ENCODE data around the gene ALDH3A2.
"Not testable (repeated sequence)": the region's sequence is repeated elsewhere in the genome, so short reads cannot be mapped to it uniquely, and the experiment has no call there.

The ALDH3A2 gene

DNA sequence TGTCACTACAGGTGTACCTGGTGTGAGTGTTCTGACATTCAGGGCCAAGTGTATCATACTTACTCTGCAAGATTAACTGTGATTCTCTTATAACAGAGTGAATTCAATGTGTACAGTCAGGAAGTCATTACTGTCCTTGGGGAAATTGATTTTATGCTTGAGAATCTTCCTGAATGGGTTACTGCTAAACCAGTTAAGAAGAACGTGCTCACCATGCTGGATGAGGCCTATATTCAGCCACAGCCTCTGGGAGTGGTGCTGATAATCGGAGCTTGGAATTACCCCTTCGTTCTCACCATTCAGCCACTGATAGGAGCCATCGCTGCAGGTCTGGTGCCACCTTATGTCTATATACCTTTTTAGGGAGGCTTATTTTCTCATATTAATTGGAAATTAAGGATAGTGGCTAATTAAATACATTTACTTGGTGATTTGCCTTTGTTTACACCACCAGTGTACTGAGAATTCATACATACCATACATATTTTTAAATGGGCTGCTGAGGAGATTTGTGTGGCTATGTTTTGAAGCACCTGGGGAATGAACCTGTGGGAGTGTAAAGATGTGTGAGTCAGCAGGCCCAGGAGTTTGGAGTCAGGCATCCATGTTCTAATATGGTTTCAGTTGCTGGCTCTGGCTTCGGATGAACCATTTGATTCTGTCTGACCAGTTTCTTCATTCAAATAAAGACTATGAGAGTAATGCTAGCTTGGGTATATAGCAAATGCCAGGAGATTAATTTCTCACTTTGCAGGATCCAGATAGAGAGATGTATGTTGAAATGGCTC lies 3.1 kb downstream of the ALDH3A2 start:
- no peak for DNase-seq

DNA sequence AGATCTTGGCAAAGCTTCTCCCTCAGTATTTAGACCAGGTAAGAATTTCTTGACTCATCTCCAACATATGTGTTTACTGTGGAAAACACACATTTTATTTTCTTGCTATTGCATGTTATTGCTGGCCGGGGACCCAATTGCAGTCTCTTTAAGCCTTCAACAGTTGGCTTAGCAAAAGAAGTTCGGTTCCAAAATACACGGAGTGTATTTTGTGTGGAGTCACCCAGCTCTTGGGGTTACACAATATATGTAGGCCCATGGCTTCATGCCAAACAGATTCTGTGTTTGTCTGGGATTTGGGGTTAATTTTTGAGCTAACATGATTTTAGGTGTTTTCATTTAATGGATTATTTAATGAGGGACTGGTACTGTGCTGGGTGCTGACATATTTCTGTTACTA lies 4.0 kb downstream of the ALDH3A2 start:
- DNase-seq: no peak

- no peak for DNase-seq
Observed at GRCh38 chr17:19654342-19654886, 5.9 kb downstream of the ALDH3A2 start.

- no peak for DNase-seq
Observed at GRCh38 chr17:19654896-19655295, 6.3 kb downstream of the ALDH3A2 start.

DNA sequence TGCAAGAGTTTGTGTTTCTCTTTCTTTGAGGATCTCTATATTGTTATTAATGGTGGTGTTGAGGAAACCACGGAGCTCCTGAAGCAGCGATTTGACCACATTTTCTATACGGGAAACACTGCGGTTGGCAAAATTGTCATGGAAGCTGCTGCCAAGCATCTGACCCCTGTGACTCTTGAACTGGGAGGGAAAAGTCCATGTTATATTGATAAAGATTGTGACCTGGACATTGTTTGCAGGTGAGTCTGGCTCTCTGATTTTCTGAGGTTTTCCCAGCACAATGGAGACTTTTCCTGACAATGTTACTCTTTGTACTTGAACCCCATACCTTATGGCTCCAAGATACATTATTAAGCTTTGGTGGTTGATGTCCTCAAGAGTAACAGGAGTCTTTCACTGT lies 7.8 kb downstream of the ALDH3A2 start:
- DNase-seq: no peak

DNA sequence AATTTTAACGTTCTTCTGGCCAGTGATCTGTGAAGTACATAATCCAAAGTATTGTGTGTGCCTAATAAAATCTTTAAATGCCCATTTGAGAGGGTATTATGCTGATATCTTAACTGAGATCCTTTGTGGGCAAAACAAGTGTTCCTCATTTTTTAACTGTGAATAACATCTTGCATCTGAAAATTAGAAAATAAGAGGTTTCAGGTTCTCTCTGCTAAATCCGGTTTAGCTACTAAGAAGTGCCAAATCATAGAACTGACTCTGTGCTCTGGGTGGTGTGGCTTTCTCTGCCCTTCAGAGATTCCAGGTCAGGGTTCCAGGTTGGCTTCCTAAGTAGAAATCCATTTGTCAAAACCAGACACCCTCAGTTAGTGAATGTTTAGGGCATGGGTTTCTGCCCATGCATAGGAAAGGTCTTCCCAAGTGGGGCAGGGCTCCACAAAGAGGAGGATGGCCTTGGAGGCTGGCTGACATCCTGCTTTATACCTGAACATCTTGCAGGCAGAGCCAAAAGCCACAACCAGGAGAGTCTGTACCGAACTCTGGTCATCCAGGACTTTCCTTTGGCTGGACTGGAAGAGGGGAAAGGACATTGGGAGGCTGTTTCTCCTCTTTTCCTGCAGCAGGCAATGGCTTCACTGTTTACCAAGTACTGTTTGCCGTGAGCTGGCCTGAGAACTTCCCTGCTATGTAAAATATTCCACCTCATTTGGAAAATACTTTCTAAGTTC lies 8.5 kb downstream of the ALDH3A2 start:
- no peak for DNase-seq

DNA sequence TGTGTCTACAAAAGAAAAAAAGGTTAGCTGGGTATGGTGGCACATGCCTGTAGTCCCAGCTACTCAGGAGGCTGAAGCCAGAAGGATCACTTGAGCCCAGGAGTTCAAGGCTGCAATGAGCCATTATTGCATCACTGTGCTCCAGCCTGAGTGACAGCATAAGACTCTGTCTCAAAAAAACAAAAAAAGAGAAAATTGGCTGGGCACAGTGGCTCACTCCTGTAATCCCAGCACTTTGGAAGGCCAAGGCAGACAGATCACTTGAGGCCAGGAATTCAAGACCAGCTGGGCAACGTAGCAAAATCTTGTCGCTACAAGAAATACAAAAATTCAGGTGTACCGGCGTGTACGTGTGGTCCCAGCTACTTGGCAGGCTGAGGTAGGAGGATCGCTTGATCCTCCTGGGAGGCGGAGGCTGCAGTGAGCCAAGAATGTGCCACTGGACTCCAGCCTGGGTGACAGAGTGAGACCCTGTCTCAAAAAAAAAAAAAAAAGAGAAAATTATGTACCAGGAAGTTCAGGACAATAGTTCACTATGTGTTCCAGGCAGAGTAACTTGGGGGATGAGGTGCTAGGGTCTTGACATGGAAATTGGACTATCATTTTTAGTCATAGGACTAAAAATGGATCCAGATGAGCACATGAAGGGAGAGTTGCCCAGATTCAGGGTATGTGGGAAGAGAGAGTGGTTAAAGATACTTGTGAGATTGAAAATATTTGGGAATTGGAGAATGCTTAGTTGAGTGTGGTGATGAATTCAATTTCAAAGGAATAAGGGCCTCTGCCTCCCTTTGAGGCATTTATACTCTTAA lies 11.0 kb downstream of the ALDH3A2 start:
- DNase-seq: no peak

- DNase-seq: peak; percentile 58
Observed at GRCh38 chr17:19660219-19660870, 11.8 kb downstream of the ALDH3A2 start.

DNA sequence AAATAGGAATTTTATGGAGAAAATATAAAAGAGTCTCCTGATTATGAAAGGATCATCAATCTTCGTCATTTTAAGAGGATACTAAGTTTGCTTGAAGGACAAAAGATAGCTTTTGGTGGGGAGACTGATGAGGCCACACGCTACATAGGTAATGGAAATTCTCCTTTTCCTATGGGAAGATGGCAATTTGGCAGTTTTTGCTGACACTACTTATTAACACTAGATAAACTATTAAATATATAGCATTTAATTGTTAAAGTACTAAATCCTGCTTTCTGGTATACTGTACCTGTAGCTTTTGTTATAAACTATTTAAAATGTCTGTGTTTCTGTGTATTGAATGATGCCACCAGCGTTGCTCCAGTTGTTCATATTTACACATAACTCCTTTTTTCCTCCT lies 12.6 kb downstream of the ALDH3A2 start:
- DNase-seq: no peak

GRCh38 chr17:19663097-19663496 lies 14.5 kb downstream of the ALDH3A2 start:
- DNase-seq: no peak

DNA sequence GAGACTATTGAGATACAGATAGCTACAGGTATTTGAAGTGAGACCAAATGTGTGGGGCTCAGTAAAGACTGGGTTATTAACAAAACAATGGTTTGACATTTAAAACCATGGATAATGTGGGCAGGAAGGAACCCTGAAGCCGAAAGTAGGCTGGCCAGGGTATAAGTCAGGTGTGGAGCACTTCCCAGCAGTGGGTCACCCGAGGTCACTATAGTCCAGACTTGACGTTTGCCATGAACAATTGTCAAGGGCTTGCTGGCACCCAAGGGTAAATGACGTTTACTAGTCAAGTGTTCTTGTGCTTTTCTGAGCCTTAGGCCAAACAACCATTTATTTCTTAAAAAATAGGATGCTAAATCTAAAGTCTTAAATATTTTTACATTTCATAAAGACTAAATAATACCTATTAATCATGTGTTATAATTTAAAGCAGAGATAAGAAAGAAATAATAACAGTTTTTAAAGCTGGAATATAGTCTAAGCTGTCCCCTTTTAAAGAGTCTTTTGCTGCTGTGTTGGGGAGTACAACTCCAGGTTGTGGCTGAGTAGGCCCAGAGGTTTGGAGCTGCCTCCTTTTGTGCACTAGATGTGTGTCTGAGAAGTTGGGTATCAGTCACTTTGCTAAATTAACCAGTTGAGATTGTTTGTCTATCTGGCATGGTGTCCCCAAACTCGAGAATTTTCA lies 15.7 kb downstream of the ALDH3A2 start:
- DNase-seq: no peak

GRCh38 chr17:19664821-19665181 lies 16.2 kb downstream of the ALDH3A2 start:
- no peak for DNase-seq

- DNase-seq: not testable (repeated sequence)
Observed at GRCh38 chr17:19669680-19670079, 21.1 kb downstream of the ALDH3A2 start.

- no peak for DNase-seq
Observed at GRCh38 chr17:19670908-19671307, 22.4 kb downstream of the ALDH3A2 start.

- DNase-seq: no peak
Observed at GRCh38 chr17:19671433-19671832, 22.9 kb downstream of the ALDH3A2 start.

- DNase-seq: no peak
Observed at GRCh38 chr17:19672009-19672750, 23.6 kb downstream of the ALDH3A2 start.

GRCh38 chr17:19673623-19674022 lies 25.1 kb downstream of the ALDH3A2 start:
- no peak for DNase-seq

GRCh38 chr17:19676896-19677295 lies 28.3 kb downstream of the ALDH3A2 start:
- DNase-seq: no peak

- DNase-seq: no peak
Observed at GRCh38 chr17:19677736-19678379, 29.3 kb downstream of the ALDH3A2 start.

- no peak for DNase-seq
Observed at GRCh38 chr17:19678581-19679453, 30.3 kb downstream of the ALDH3A2 start.

All from NCI-H510A treated with DMSO at 0.1 percent for 48 hours (cell line).